Breast epithelium (tissue), 3 donors: ENCODE results near the gene WBP2NL.

Source experiments
- POLR2A ChIP-seq: fragments of 450-650 bp; IDR thresholded peaks from one replicate; pipeline ENCODE4 v1.6.1; 2016; ENCODE audit warnings: antibody characterized with exemption, mild to moderate bottlenecking, moderate library complexity
- POLR2AphosphoS5 ChIP-seq, 3 donors: sonication (generic); formaldehyde crosslinking; IDR thresholded peaks; one replicate each; pipeline ENCODE4 v1.6.1; 2017; ENCODE audit warnings: antibody characterized with exemption in 3 of 3
- TF ChIP-seq, protein P1 (sequence below), 3 donors: fragments of 450-650 bp; IDR thresholded peaks; one replicate each; pipeline ENCODE4 v1.5.1; 2016 to 2017; ENCODE audit warnings: antibody characterized with exemption in 3 of 3, mild to moderate bottlenecking in 3 of 3, moderate library complexity in 3 of 3

DNA sequence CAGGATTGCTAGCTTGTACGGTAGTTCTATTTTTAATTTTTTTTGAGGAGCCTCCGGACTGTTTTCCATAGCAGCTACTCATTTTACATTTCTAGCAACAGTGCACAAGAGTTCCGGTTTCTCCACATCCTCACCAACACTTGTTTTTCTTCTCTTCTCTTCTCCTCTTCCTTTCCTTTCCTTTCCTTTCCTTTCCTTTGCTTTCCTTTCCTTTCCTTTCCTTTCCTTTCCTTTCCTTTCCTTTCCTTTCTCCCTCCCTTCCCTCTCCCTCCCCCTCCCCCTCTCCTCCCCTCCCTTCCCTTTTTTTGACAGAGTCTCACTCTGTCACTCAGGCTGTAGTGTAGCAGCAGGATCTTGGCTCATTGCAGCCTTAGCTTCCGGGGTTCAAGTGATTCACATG, 9.3 kb downstream of the WBP2NL start:
- no peak for TF ChIP-seq POLR2A
- TF ChIP-seq, protein P1, sequence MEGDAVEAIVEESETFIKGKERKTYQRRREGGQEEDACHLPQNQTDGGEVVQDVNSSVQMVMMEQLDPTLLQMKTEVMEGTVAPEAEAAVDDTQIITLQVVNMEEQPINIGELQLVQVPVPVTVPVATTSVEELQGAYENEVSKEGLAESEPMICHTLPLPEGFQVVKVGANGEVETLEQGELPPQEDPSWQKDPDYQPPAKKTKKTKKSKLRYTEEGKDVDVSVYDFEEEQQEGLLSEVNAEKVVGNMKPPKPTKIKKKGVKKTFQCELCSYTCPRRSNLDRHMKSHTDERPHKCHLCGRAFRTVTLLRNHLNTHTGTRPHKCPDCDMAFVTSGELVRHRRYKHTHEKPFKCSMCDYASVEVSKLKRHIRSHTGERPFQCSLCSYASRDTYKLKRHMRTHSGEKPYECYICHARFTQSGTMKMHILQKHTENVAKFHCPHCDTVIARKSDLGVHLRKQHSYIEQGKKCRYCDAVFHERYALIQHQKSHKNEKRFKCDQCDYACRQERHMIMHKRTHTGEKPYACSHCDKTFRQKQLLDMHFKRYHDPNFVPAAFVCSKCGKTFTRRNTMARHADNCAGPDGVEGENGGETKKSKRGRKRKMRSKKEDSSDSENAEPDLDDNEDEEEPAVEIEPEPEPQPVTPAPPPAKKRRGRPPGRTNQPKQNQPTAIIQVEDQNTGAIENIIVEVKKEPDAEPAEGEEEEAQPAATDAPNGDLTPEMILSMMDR (IDR thresholded peaks at IDR 0.05), result no peak
- no peak for TF ChIP-seq POLR2AphosphoS5 (IDR thresholded peaks at IDR 0.05)
